ENCODE measurements around the gene TMEM150B.

Gene TMEM150B, protein sequence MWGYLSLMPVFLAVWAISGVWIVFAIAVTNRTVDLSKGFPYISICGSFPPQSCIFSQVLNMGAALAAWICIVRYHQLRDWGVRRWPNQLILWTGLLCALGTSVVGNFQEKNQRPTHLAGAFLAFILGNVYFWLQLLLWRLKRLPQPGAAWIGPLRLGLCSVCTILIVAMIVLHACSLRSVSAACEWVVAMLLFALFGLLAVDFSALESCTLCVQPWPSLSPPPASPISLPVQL

DNA sequence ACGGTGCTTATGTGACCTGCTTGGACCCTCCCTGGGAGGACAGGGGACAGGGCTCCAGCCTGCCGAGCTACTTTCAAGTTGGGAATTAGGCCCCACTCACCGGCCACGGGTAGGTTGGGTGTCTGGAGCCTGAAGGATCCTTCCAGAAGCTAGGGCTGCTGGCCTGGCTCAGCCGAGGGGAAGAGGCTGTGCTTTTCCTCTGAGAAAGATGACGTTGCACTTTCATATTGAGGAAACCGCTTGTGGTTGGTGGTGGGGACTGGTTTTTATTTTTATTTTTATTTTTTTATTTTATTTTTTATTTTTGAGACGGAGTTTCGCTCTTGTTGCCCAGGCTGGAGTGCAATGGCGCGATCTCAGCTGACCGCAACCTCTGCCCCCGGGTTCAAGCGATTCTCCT lies at the start of gene TMEM150B:
Gene TMEM150B, minus strand, starts transcription at position 170 of the 400 bp plus-strand sequence. CDS start 4,305 bp downstream, outside the sequence.
- TF ChIP-seq, protein P1, sequence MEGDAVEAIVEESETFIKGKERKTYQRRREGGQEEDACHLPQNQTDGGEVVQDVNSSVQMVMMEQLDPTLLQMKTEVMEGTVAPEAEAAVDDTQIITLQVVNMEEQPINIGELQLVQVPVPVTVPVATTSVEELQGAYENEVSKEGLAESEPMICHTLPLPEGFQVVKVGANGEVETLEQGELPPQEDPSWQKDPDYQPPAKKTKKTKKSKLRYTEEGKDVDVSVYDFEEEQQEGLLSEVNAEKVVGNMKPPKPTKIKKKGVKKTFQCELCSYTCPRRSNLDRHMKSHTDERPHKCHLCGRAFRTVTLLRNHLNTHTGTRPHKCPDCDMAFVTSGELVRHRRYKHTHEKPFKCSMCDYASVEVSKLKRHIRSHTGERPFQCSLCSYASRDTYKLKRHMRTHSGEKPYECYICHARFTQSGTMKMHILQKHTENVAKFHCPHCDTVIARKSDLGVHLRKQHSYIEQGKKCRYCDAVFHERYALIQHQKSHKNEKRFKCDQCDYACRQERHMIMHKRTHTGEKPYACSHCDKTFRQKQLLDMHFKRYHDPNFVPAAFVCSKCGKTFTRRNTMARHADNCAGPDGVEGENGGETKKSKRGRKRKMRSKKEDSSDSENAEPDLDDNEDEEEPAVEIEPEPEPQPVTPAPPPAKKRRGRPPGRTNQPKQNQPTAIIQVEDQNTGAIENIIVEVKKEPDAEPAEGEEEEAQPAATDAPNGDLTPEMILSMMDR (IDR thresholded peaks at IDR 0.05): no peak

DNA sequence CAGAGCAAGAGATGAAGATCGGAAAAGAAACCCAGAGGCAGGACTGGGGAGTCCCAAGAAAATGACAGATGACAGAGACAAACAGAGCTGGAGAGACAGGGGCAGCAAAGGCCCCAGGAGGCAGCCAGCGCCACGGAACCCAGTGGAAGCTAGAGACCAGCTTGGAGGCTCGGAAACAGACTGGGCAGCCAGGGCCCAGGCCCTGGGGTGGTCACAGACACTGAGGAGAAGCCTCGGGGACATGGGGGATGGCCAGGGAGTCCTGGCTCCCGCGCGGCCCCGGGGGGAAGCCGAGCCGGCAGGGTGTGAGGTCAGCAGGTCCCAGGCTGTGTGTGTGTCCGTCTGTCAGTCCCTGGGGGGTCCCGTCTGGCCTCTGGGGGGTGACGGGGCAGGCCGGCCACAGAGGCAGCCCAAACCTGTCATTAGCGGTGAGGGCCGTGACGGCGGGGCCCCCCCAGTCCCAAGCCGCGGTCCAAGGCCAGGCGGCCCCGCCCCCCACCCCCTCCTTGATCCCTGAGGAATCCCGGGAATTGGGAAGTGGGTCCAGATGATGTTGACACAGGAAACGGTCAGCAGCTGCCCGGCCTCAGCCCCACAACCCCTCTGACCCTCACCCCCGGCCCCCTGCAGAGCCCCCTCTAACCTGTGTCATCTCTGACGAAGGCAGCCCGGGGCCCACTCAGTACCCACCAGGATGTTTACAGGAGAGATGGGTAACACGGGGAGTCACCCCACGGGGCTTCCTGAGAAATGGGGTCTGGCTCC lies 49.0 kb upstream of the TMEM150B start:
- TF ChIP-seq, protein P1 (IDR thresholded peaks at IDR 0.05): no peak

DNA sequence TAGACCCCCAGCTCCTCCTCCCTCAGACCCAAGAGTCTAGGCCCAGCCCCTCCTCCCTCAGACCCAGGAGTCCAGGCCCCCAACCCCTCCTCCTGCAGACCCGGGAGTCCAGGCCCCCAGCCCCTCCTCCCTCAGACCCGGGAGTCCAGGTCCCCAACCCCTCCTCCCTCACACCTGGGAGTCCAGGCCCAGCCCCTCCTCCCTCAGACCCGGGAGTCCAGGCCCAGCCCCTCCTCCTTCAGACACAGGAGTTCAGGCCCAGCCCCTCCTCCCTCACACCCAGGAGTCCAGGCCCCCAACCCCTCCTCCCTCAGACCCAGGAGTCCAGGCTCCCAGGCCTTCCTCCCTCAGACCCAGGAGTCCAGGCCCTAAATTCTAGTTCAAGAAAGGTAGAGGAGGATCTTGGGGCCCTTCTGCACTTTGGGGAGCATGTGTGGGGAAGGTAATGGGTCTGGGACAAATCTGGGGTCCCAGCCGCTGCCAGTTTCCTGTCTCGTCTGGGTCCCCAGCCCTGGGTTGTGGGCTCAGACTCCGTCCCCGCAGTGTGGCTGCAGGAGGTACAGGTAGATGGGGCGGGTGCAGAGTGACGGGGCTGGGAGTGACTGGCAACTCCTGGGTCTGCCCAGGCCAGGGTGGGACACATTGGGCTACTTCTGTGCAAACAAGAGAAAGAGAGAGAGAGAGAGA lies 48.3 kb upstream of the TMEM150B start:
- TF ChIP-seq, protein P1 (IDR thresholded peaks at IDR 0.05): no peak

DNA sequence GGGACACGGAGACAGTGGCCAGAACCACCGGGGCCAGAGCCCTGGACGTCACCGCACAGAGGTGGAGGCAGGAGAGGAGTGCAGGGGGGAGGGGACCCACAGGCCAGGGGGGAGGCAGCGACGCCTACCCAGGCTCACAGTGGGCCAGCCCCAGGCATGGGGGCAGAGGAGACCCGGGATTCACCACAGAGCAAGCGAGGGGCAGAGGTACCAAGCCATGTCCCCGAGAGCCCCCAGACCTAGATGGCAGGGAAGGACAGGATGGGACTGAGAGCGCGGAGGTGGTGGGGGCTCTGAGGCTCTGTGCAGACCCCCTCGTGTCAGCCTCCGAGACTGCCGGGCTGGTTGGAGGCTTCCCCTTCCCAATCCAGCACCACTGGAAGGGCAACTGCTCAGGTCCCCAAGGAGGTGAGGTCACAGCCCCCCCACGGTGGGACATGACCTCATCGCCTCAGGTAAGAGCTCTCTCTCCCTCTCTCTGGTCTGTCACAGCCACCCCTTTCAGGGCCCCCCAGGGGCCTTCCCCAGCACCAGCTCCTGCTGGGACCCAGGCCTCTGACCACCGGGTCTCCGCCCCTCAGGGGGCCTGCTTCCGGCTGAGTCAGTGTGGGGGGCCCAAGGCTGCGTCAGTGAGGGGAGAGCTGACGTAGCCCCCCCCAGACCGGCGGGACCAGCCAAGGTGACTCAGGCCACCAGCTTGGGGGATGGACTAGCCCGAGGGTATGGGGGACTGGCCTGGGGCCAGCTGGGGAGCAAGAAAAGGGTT lies 47.4 kb upstream of the TMEM150B start:
- TF ChIP-seq, protein P1 (IDR thresholded peaks at IDR 0.05): no peak

DNA sequence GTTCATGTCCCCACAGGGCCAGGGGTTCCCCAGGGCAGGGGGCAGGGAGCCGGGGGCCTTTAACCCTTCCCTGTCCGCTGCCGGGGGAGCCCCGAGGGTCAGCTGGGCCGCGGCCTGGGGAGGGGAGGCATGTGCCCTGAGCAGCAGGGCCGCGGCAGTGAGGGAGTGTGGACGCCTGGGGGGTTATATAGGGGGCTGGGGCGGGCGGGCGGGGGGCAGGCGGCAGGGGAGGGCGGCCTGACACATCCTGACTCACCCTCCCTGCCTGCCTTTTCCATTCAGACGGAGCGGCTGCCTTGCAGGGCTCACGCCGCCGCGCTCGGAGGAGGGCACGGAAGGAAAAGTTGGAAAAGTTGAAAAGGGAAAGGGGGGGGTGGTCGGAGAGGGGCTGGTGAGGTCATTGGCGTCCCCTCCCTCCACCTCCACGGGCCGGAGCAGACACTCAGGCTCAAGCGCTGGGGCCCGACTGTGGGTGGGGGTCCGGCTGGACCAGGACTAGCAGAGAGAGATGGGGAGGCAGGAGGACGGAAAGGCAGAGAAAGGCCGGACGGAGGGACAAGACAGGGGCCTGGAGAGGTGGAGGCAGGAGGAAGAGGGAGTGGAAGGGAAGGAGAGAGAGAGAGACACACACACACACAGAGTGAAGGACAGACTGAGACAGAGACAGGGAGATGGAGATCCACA lies 45.3 kb upstream of the TMEM150B start, which contains the start of gene IL11:
Gene IL11, minus strand, starts transcription at position 159 of the 684 bp plus-strand sequence. Its CDS starts 153 bp downstream, at position 6.
- TF ChIP-seq, protein P1 (IDR thresholded peaks at IDR 0.05): no peak

DNA sequence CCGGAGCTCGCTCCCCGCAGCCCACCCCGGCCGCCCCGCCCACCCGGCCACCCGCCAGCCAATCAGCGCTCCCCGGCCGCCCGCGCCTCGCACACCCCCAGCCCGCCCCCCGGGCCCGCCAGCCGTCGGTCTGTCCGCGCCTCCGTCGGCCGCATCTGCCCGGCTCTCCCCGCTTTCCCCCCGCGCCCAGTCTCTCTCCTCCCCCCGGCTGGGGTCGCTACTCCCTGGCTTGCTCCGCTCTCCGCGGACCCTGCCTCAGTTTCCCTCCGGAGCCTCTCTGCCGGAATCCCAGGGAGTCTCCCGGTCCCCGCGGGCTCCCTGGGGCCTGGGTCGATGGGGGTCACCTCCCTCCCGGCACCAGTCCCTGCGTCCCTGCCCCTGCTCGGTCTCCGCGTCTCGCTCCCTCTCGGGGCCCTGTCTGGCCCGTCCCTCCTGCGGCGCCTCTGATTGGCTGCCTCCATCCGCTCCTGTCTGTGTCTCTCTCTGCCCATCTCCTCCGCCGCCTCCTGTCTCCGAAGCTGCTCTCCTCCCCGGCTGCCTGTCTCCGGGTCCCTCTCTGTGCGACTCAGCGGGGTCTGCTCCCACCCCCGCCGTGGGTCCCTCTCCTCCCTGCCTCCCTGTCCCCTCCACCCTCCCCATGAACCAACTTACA lies 44.6 kb upstream of the TMEM150B start:
- TF ChIP-seq, protein P1 (IDR thresholded peaks at IDR 0.05): no peak

Data from LNCAP (cell line).